ENCODE results near the gene CCDC34. TPM values are rescaled to one million over a fixed set of nuclear protein-coding genes. Genes with fewer than 3 reads are reported as not detected.

CCDC34 gene
- total RNA-seq, 2 experiments from 2014 or later: 1.3 to 1.6 TPM

DNA sequence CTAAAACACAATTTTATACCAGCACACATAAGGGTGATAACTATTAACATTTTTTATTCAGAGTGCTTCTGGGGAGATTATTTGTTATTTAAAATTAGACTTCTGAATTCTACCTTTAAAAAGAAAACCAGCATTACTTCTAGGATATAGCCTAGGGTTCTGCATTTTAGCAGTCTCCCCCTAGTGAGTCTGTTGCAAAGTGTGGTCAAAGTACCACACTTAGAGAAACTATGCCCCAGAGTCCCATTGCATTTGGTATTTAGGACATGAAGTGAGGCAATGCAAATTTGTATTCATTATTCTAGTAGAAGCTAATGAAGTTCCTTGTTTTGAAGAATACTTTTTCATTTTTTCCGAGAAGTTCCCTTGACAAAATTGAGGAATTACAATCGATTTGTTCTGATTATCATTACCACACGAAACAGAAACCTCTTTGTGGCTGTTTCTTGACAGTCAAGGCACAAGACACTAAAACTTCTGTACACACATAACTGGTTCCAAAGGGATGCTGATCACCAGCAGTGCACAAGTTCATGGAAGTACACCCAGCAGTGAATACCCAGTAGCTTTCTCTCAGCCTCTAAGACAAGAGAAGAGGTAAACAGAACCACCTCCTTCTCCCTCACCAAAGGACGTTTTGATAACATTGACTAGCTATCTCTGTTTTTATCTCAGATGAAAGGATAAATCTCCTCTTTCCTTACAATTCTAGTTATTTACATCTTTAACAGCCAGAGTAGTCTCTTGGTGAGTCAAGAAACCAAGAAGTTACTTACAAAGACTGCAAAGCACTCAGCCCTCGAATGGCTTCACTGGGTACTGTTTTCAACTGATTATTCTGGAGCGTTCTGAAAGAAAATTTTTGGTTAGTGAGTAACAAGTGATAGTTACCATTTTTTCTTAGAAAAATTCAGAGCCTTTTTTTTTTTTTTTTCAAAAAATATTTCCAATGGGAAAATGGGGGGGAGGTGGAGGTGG lies 27.6 kb upstream of the CCDC34 start:
- POLR2A ChIA-PET: no interaction called here
- Mint-ChIP-seq H3K4me1 (ENCODE audit: low read depth) (no peaks in the 10 kb centered on the region), H3K36me3 (ENCODE audit: low read depth) (no peaks in the 10 kb centered on the region), H3K27ac (no peak overlapping the region), H3K9me3 (no peaks in the 10 kb centered on the region), H3K27me3 (no peaks in the 10 kb centered on the region), H3K4me3 (no peak overlapping the region)
- H3K36me3 ChIP-seq (ENCODE audit: insufficient read depth, low read length): no peaks in the 10 kb centered on the region
- no peaks in the 10 kb centered on the region for H3K4me1 ChIP-seq (ENCODE audit: insufficient read depth, low read length)
- intact Hi-C loops (cut with DNase I, micrococcal nuclease): no loop called here
- CTCF ChIA-PET: no interaction called here
- DNase-seq (no peak), ATAC-seq (ENCODE audit: poor library complexity) (no peak)
- TF ChIP-seq, protein P1, sequence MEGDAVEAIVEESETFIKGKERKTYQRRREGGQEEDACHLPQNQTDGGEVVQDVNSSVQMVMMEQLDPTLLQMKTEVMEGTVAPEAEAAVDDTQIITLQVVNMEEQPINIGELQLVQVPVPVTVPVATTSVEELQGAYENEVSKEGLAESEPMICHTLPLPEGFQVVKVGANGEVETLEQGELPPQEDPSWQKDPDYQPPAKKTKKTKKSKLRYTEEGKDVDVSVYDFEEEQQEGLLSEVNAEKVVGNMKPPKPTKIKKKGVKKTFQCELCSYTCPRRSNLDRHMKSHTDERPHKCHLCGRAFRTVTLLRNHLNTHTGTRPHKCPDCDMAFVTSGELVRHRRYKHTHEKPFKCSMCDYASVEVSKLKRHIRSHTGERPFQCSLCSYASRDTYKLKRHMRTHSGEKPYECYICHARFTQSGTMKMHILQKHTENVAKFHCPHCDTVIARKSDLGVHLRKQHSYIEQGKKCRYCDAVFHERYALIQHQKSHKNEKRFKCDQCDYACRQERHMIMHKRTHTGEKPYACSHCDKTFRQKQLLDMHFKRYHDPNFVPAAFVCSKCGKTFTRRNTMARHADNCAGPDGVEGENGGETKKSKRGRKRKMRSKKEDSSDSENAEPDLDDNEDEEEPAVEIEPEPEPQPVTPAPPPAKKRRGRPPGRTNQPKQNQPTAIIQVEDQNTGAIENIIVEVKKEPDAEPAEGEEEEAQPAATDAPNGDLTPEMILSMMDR (IDR thresholded peaks at IDR 0.05): no peak
- no peak overlapping the region for H3K27ac ChIP-seq (ENCODE audit: low read depth in 1 of 2, low read length in 2 of 2)
- no peak overlapping the region for H3K4me3 ChIP-seq (ENCODE audit: low read length)
- H3K9me3 ChIP-seq (ENCODE audit: control insufficient read depth in 1 of 2, insufficient read depth in 1 of 2, low read length in 2 of 2): no peaks in the 10 kb centered on the region
- no peaks in the 10 kb centered on the region for H3K27me3 ChIP-seq (ENCODE audit: control insufficient read depth in 1 of 2, insufficient read depth in 2 of 2, low read length in 2 of 2)

- Histone ChIP-seq H3K27ac (ENCODE audit: low read depth in 1 of 2, low read length in 2 of 2) (no peak overlapping the region), H3K9me3 (ENCODE audit: control insufficient read depth in 1 of 2, insufficient read depth in 1 of 2, low read length in 2 of 2) (no peaks in the 10 kb centered on the region), H3K4me3 (ENCODE audit: low read length) (no peak overlapping the region), H3K36me3 (ENCODE audit: insufficient read depth, low read length) (no peaks in the 10 kb centered on the region), H3K4me1 (ENCODE audit: insufficient read depth, low read length) (no peaks in the 10 kb centered on the region), H3K27me3 (ENCODE audit: control insufficient read depth in 1 of 2, insufficient read depth in 2 of 2, low read length in 2 of 2) (no peaks in the 10 kb centered on the region)
- TF ChIP-seq, protein P1 (IDR thresholded peaks at IDR 0.05): no peak
- ChIA-PET CTCF (no interaction called here), POLR2A (no interaction called here)
- Mint-ChIP-seq H3K4me1 (ENCODE audit: low read depth) (no peaks in the 10 kb centered on the region), H3K27me3 (no peaks in the 10 kb centered on the region), H3K9me3 (no peaks in the 10 kb centered on the region), H3K27ac (no peak overlapping the region), H3K36me3 (ENCODE audit: low read depth) (no peaks in the 10 kb centered on the region), H3K4me3 (no peak overlapping the region)
- ATAC-seq (ENCODE audit: poor library complexity) (no peak), DNase-seq (no peak)
- intact Hi-C loops (cut with DNase I, micrococcal nuclease): no loop called here
Observed at GRCh38 chr11:27388869-27389268, 25.9 kb upstream of the CCDC34 start.

GRCh38 chr11:27388001-27388400 lies 25.0 kb upstream of the CCDC34 start:
- CTCF ChIA-PET: no interaction called here
- intact Hi-C loops (cut with DNase I, micrococcal nuclease): no loop called here
- no peak overlapping the region for H3K27ac Mint-ChIP-seq

More at GRCh38 chr11:27388001-27388400, 25.0 kb upstream of the CCDC34 start:
- Histone ChIP-seq H3K27me3 (ENCODE audit: control insufficient read depth in 1 of 2, insufficient read depth in 2 of 2, low read length in 2 of 2) (no peaks in the 10 kb centered on the region), H3K9me3 (ENCODE audit: control insufficient read depth in 1 of 2, insufficient read depth in 1 of 2, low read length in 2 of 2) (no peaks in the 10 kb centered on the region), H3K4me1 (ENCODE audit: insufficient read depth, low read length) (no peaks in the 10 kb centered on the region), H3K27ac (ENCODE audit: low read depth in 1 of 2, low read length in 2 of 2) (no peak overlapping the region), H3K4me3 (ENCODE audit: low read length) (no peak overlapping the region), H3K36me3 (ENCODE audit: insufficient read depth, low read length) (no peaks in the 10 kb centered on the region)
- TF ChIP-seq, protein P1 (IDR thresholded peaks at IDR 0.05): no peak
- no peaks in the 10 kb centered on the region for H3K36me3 Mint-ChIP-seq (ENCODE audit: low read depth)
- H3K4me1 Mint-ChIP-seq (ENCODE audit: low read depth): no peaks in the 10 kb centered on the region
- POLR2A ChIA-PET: no interaction called here
- DNase-seq (no peak), ATAC-seq (ENCODE audit: poor library complexity) (no peak)
- no peak overlapping the region for H3K4me3 Mint-ChIP-seq
- H3K9me3 Mint-ChIP-seq: no peaks in the 10 kb centered on the region
- H3K27me3 Mint-ChIP-seq: no peaks in the 10 kb centered on the region
